H1 (cell line): ENCODE measurements around the gene NEK10. TPM values are rescaled to one million over a fixed set of nuclear protein-coding genes. Genes with fewer than 3 reads are reported as not detected.

Experiments used
- CTCF ChIA-PET: fragments of 300-600 bp; sonication (Branson Sonifier 250); formaldehyde crosslinking; loops from one replicate; lab custom pipeline; 2021; ENCODE audit not compliant: partially characterized antibody; lab: Charles Lee
- POLR2A ChIA-PET: fragments of 300-600 bp; sonication (Branson Sonifier 250); formaldehyde crosslinking; loops from one replicate; lab custom pipeline; 2021; ENCODE audit warnings: inconsistent platforms; ENCODE audit not compliant: partially characterized antibody; lab: Charles Lee
- DNase-seq, 2 experiments: peaks; one replicate each; pipeline versions ENCODE4 v3.0.0 to v3.0.0-alpha.2; 2010 to 2022; ENCODE audit warnings: low spot score in 2 of 2, low read depth in 1 of 2, mixed read lengths in 1 of 2
- FAIRE-seq: peaks from 2 replicates; lab custom pipeline; 2011; peaks lifted over from hg19 to GRCh38; lab: Jason Lieb, UNC
- H2AFZ ChIP-seq: 2 replicates; pipeline ENCODE4 v1.8.1; 2012; ENCODE audit warnings: low read length, inconsistent platforms
- H2AK5ac ChIP-seq: 2 replicates; pipeline ENCODE4 v1.6.1; 2013; ENCODE audit warnings: low read depth, low read length
- H2BK120ac ChIP-seq: replicated peaks from 2 replicates; pipeline ENCODE3; 2013; ENCODE audit warnings: low read depth, low read length, inconsistent platforms
- H2BK12ac ChIP-seq: 2 replicates; pipeline ENCODE4 v1.6.1; 2013; ENCODE audit warnings: low read depth, low read length
- H2BK15ac ChIP-seq: 2 replicates; pipeline ENCODE4 v1.6.1; 2013; ENCODE audit warnings: low read length
- H2BK20ac ChIP-seq: 2 replicates; pipeline ENCODE4 v1.6.1; 2013; ENCODE audit warnings: low read length
- H2BK5ac ChIP-seq: 2 replicates; pipeline ENCODE4 v1.6.1; 2013; ENCODE audit warnings: low read depth, low read length
- H3K14ac ChIP-seq: 2 replicates; pipeline ENCODE4 v1.6.1; 2013; ENCODE audit warnings: inconsistent platforms; ENCODE audit not compliant: insufficient read length
- H3K18ac ChIP-seq: 2 replicates; pipeline ENCODE4 v1.6.1; 2013; ENCODE audit warnings: low read length; ENCODE audit errors: extremely low read depth
- H3K23ac ChIP-seq: 2 replicates; pipeline ENCODE4 v1.6.1; 2013; ENCODE audit warnings: inconsistent platforms; ENCODE audit not compliant: insufficient read length
- H3K23me2 ChIP-seq: 2 replicates; pipeline ENCODE4 v1.6.1; 2013; ENCODE audit warnings: low read depth, low read length
- H3K27ac ChIP-seq: 2 replicates; pipeline ENCODE4 v1.6.1; 2011; ENCODE audit warnings: low read depth, low read length, inconsistent platforms
- H3K27me3 ChIP-seq, 4 experiments: replicated peaks in 1 of 4; 1 replicate in 1 of 4; 2 replicates in 3 of 4; pipeline versions ENCODE4 v1.6.1 to v1.8.1; 2011 to 2013; ENCODE audit warnings: low read length in 3 of 4, mild to moderate bottlenecking in 3 of 4, inconsistent platforms in 2 of 4, mixed read lengths in 2 of 4, moderate library complexity in 1 of 4; ENCODE audit not compliant: control insufficient read depth in 3 of 4, insufficient read depth in 3 of 4; ENCODE audit errors: extremely low read depth in 1 of 4
- H3K36me3 ChIP-seq, 4 experiments: 2 replicates each; pipeline versions ENCODE4 v1.6.1 to v1.8.1; 2011 to 2013; ENCODE audit warnings: mild to moderate bottlenecking in 4 of 4, low read length in 3 of 4, moderate library complexity in 2 of 4, control low read depth in 1 of 4, inconsistent platforms in 1 of 4; ENCODE audit not compliant: insufficient read depth in 4 of 4, control insufficient read depth in 2 of 4
- H3K4ac ChIP-seq: replicated peaks from 2 replicates; pipeline ENCODE3; 2013; ENCODE audit warnings: low read length, low read depth, mixed read lengths, inconsistent platforms; ENCODE audit not compliant: insufficient read length
- H3K4me1 ChIP-seq, 4 experiments: replicated peaks in 1 of 4; 1 replicate in 1 of 4; 2 replicates in 3 of 4; pipeline versions ENCODE4 v1.6.1 to v1.8.1; 2011 to 2013; ENCODE audit warnings: low read length in 3 of 4, inconsistent platforms in 2 of 4, mixed read lengths in 1 of 4; ENCODE audit not compliant: insufficient read depth in 4 of 4, control insufficient read depth in 3 of 4
- H3K4me2 ChIP-seq, 2 experiments: 2 replicates each; pipeline versions ENCODE4 v1.6.1 to v1.8.1; 2011 to 2013; ENCODE audit warnings: low read depth in 2 of 2, low read length in 2 of 2, control low read depth in 1 of 2, inconsistent platforms in 1 of 2, mild to moderate bottlenecking in 1 of 2; ENCODE audit not compliant: insufficient read depth in 1 of 2
- H3K4me3 ChIP-seq, 4 experiments: fragments of 200-600, 300-600 bp in 1 of 4; sonication (generic), shearing (Covaris generic), sonication (Bioruptor Twin) in 1 of 4; 2 replicates each; pipeline versions ENCODE4 v1.5.1 to v1.8.1; 2011 to 2016; ENCODE audit warnings: low read length in 4 of 4, low read depth in 3 of 4, control low read depth in 2 of 4, inconsistent platforms in 2 of 4, mild to moderate bottlenecking in 2 of 4, mixed read lengths in 1 of 4, moderate library complexity in 1 of 4; ENCODE audit not compliant: insufficient read depth in 2 of 4; ENCODE audit errors: extremely low read depth in 1 of 4
- H3K56ac ChIP-seq: replicated peaks from 2 replicates; pipeline ENCODE3; 2013; ENCODE audit warnings: low read depth, mild to moderate bottlenecking, mixed read lengths, low read length, inconsistent platforms; ENCODE audit not compliant: insufficient read length
- H3K79me1 ChIP-seq: 2 replicates; pipeline ENCODE4 v1.6.1; 2013; ENCODE audit warnings: low read depth, low read length, control low read depth
- H3K79me2 ChIP-seq, 2 experiments: 2 replicates each; pipeline versions ENCODE4 v1.6.1 to v1.8.1; 2012 to 2013; ENCODE audit warnings: low read length in 2 of 2, mild to moderate bottlenecking in 2 of 2, inconsistent platforms in 1 of 2; ENCODE audit not compliant: insufficient read depth in 2 of 2, control insufficient read depth in 1 of 2
- H3K9ac ChIP-seq, 4 experiments: replicated peaks in 1 of 4; 1 replicate in 1 of 4; 2 replicates in 3 of 4; pipeline versions ENCODE4 v1.6.1 to v1.8.1; 2011 to 2013; ENCODE audit warnings: low read depth in 3 of 4, low read length in 3 of 4, control low read depth in 2 of 4, mild to moderate bottlenecking in 2 of 4, moderate library complexity in 2 of 4, inconsistent platforms in 1 of 4; ENCODE audit errors: extremely low read depth in 1 of 4
- H3K9me3 ChIP-seq, 2 experiments: 2 replicates each; pipeline versions ENCODE4 v1.6.1 to v1.8.1; 2012 to 2013; ENCODE audit warnings: mild to moderate bottlenecking in 2 of 2, moderate library complexity in 2 of 2, control low read depth in 1 of 2, inconsistent platforms in 1 of 2, low read depth in 1 of 2, low read length in 1 of 2, mixed read lengths in 1 of 2; ENCODE audit not compliant: insufficient read depth in 2 of 2
- H4K20me1 ChIP-seq, 2 experiments: replicated peaks in 1 of 2; 2 replicates each; pipeline versions ENCODE3 to v1.8.1; 2011 to 2013; ENCODE audit warnings: inconsistent platforms in 2 of 2, low read length in 2 of 2, mild to moderate bottlenecking in 1 of 2; ENCODE audit not compliant: insufficient read depth in 2 of 2, control insufficient read depth in 1 of 2
- H4K5ac ChIP-seq: 2 replicates; pipeline ENCODE4 v1.6.1; 2013; ENCODE audit warnings: low read length, low read depth, mixed read lengths, inconsistent platforms; ENCODE audit not compliant: insufficient read length
- H4K8ac ChIP-seq: 2 replicates; pipeline ENCODE4 v1.8.0; 2013; ENCODE audit warnings: mild to moderate bottlenecking, moderate library complexity, low read length, inconsistent platforms; ENCODE audit not compliant: insufficient read depth; ENCODE audit errors: extremely low read depth
- H4K91ac ChIP-seq: replicated peaks from 2 replicates; pipeline ENCODE3; 2013; ENCODE audit warnings: low read length, mixed read lengths, inconsistent platforms; ENCODE audit not compliant: insufficient read length
- WGBS, 2 experiments: shearing (Covaris generic) in 1 of 2; methylation state at CpG; one replicate each; pipeline versions ENCODE4 v1.1.6 to v1.1.7; 2013 to 2015; ENCODE audit warnings: low lambda C conversion rate in 2 of 2, mixed read lengths in 2 of 2, inconsistent platforms in 1 of 2, low coverage in 1 of 2, missing lambda C conversion rate in 1 of 2; ENCODE audit not compliant: insufficient replicate concordance in 2 of 2, insufficient coverage in 1 of 2, insufficient read length in 1 of 2; ENCODE audit errors: extremely low coverage in 1 of 2, missing lambda C conversion rate in 1 of 2; 5-methylcytosine and 5-hydroxymethylcytosine counted together
- polyA plus RNA-seq, 7 experiments: library from polyadenylated mRNA; depleted of rRNA in 3 of 7; stranded (reverse) in 5 of 7; unstranded in 2 of 7; fragments of >200 nt in 5 of 7; fragments of 200-250 nt in 2 of 7; gene quantifications; 1 replicate in 5 of 7; 2 replicates in 1 of 7; 4 replicates in 1 of 7; pipeline versions ENCODE4 v1.2.1 to v1.2.3, GENCODE V29; 2011 to 2013; ENCODE audit warnings: missing spikeins in 2 of 7, mixed read lengths in 2 of 7
- total RNA-seq: library from RNA; stranded (reverse); fragmentation: NEBNext Ultra II Directional; extraction: Animal tissue kit (Norgen Biotek cat#: 25700); gene quantifications from 2 replicates; pipeline ENCODE4 v1.2.1, GENCODE V29; 2021

The NEK10 gene
- total and polyA plus RNA-seq, 2 of the 8 experiments (the other 6 are each of a cell fraction or from before 2014, with no cell fraction given): 0.18 to 0.50 TPM

GRCh38 chr3:27356976-27357375 is 12.2 kb downstream of the NEK10 start:
- Histone ChIP-seq H3K9me3 (no peaks in the 10 kb centered on the region), H4K5ac (no peak overlapping the region), H3K4me3 (no peak overlapping the region), H4K8ac (no peak overlapping the region), H2BK120ac (no peak overlapping the region), H3K56ac (no peak overlapping the region), H2BK12ac (no peak overlapping the region), H3K79me2 (no peaks in the 10 kb centered on the region), H3K23ac (no peak overlapping the region), H3K27me3 (peaks cover 0 to 1% (median 0%) of the 10 kb centered on the region in 4 experiments; a peak in 1 of 7 replicates), H3K9ac (no peak overlapping the region), H3K14ac (no peak overlapping the region), H3K36me3 (no peaks in the 10 kb centered on the region), H2AFZ (no peak overlapping the region), H2BK5ac (no peak overlapping the region), H3K18ac (no peak overlapping the region), H3K27ac (no peak overlapping the region), H4K91ac (no peak overlapping the region), H2BK15ac (no peak overlapping the region), H3K4me2 (no peak overlapping the region), H4K20me1 (no peaks in the 10 kb centered on the region), H3K4me1 (peaks cover 0 to 15% (median 9%) of the 10 kb centered on the region in 4 experiments; a peak in 6 of 7 replicates), H2BK20ac (no peak overlapping the region), H3K4ac (no peak overlapping the region), H2AK5ac (no peak overlapping the region), H3K79me1 (no peaks in the 10 kb centered on the region), H3K23me2 (no peaks in the 10 kb centered on the region; the same call in 1 of the 2 replicates)
- no peak for FAIRE-seq
- DNase-seq: no peak
- ChIA-PET CTCF (interaction anchor here (1.0 kb wide), 1 partner anchor 324 kb away, joined by 3 read pairs; no protein-coding TSS in a partner anchor), POLR2A (no interaction called here)
- WGBS, 2 experiments: 85% methylated on average over 3 of the region's 3 CpGs; no CpG with 5 or more reads in 1 of the 2 experiments
